NCI-H774 (cell line): Measurements from ENCODE around the gene HSCB.
"Not testable (repeated sequence)": the region's sequence is repeated elsewhere in the genome, so short reads cannot be mapped to it uniquely, and the experiment has no call there.

ENCODE experiments used
- DNase-seq: peaks from one replicate; lab custom pipeline; 2025; lab: John Stamatoyannopoulos, UW

The HSCB gene, protein sequence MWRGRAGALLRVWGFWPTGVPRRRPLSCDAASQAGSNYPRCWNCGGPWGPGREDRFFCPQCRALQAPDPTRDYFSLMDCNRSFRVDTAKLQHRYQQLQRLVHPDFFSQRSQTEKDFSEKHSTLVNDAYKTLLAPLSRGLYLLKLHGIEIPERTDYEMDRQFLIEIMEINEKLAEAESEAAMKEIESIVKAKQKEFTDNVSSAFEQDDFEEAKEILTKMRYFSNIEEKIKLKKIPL

DNA sequence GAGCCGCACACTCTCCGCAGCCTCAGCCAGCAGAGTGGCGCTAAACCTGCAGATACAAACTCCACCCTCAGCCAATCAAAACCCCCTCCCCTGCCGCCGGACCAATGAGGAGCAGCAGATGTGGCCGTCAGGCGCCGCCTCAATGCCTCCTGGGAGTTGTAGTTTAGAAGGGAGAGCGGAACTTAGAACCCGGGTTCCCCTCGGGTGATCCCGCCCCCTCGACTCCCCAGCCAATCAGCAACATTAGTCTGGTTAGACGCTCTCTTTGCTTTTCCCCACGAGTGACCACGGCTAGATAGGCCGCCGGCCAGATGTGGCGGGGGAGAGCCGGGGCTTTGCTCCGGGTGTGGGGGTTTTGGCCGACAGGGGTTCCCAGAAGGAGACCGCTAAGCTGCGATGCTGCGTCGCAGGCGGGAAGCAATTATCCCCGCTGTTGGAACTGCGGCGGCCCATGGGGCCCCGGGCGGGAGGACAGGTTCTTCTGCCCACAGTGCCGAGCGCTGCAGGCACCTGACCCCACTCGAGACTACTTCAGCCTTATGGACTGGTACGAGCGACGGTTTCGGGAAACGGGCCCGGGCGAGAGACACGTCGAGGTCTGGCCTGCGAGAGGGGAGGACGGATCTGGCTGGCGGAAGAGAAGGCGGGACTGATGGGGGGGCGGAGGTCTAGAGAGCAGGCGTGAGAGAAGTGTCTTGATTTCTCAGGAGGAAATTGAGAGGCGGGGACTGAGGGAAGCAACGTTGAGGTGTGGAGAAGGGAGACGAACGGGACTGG is at the start of gene HSCB, which contains the start of gene CHEK2:
Gene HSCB (plus strand): TSS at position 255 of the 777 bp plus-strand sequence. CDS start 57 bp downstream, at position 312.
Gene CHEK2 (minus strand): TSS at position 36 of the 777 bp plus-strand sequence. CDS start 7,099 bp downstream, outside the sequence.
- peak; percentile 85 for DNase-seq

DNA sequence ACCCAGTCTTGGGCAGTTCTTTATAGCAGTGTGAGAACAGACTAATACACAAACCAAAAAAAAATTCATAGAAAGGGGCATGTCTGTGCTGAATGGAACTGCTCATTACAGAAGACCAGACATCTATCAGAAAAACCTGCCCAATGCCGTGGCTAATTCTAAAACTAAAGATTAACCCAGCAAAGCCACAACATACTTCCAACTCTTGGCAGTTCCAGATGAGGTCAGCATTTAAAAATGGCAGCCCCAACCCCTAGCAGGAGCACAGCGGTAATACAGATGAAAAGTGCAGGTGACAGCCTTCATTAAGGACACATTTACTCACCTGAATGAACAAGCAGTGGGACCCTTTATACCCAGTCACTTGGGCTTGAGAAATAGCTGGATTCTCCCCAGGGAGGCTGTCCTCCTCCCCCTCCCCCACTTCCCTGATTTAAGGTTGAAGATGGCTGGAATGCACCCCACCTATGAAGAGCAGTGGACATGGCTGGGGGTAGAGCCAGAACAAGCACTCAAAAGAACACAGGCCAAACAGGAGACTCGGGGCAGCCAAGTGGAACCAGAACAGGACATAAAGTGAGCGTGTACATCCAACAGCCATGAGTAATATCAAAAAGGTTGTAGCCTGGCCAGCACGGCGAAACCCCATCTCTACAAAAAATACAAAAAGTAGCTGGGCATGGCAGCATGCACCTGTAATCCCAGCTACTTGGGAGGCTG is 48.6 kb upstream of the HSCB start:
- DNase-seq, result not testable (repeated sequence)

DNA sequence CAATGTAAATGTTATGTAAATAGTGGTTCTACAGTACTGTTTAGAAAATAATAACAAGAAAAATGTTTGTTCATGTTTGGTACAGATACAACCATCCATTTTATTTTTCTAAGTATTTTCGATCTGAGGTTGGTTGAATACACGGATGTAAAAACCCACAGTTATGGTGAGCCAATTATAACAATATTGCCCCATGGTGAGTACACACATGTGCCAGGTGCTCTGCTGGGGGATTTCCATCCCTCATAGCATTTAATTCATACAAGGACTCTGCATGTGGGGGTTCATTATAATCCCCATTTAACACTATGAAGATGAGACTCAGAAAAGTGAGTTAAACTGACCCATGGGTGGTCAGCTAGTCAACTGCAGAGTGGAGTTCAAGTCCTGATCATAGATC is 38.9 kb upstream of the HSCB start:
- no peak for DNase-seq

DNA sequence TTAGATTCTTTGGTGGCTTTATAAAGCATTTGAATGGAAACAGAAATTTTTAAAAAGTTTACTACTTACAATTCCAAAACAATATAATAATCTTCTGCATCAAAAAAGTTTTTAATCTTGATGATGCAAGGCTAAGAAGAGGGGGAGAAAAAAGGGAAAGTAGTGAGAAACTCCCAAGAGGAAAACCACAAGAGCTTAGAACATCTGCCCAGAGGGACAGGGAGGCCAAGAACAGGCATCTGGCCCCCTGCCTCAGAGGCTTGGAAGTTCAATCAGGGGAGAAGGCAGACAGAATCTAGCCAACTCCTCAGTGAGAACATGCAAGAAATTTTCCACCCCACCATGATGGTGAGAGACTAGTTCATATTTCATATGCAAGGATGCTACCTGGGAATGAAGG is 38.4 kb upstream of the HSCB start:
- no peak for DNase-seq

DNA sequence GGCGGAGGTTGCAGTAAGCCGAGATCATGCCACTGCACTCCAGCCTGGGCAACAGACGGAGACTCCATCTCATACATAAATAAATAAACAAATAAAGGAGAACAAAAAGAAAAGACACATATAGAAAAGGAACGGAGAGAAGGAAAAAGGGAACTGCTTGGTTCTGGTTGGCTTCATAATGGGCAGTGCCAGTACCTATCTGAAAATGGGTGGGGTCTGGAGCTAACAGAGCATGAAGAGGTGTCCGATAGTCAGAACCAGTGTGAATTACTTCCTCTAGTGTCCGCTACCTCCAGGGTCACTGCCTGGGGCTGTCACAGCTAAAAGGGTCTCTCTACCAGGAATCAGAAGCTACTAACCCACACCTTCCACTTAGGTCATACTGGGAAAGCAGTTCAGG is 35.0 kb upstream of the HSCB start:
- no peak for DNase-seq

DNA sequence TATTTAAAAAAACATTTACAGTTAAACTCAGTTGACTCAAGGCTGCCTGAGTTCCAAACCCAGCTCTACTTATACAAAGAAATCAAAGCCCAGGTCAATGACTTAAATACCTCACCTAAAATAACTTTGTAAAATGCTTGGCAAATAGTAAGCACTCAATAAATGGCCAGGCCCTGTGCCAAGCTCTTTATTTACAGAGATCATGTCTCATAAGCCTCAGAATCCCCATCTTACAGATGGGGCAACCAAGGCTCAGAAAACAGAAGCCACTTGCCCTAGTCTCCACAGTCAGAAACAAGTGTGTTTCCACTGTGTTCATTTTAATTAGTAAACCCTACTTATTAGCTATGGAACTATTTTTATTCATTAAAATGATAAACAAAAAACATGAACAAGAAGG is 31.7 kb upstream of the HSCB start:
- DNase-seq, result no peak

DNA sequence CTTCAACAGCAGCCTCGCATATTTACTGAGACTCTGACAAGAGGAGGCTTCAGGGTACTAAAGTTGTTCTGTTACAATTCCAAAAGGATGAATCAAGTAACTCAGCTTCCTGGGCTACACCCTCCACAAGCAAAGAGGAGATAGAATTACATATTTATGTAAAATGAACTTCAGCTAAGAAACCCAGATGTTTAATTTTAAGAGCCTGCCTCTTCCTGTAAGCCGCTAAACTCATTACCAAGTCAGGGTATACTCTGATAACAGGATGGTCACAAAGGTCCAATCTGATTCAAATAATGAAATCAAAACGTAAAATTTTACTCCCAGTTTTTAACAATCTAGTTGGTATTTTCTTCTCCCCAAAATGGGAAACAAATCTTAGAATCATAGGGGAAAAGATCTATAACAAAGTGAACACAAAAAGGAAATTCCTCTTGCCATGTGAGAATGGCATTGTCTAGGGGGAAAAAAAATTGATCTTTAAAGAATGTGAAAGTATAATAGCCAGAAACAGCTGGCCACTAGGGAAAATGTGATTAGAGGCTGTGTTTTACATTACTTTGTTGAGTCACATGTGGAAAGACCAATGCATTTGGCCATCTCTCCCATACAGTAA is 31.2 kb upstream of the HSCB start:
- DNase-seq, result no peak

DNA sequence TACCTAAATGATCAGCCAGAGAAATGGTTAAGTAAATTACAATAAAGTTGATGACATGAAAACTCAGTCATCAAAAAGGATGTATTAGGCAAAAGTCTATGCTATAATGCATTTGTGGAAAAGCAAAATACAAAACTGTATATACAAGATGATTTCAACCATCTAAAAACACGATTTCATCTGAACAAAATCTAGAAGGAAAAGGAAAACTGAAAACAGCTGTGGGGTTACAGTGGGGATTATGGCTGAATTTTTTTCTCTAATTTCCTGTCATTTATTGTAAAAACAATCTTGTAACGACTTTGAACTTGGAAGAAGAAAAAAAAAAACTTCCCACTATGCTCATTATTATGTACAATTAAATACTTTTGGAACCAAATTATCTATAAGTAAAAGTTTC is 30.5 kb upstream of the HSCB start:
- no peak for DNase-seq

DNA sequence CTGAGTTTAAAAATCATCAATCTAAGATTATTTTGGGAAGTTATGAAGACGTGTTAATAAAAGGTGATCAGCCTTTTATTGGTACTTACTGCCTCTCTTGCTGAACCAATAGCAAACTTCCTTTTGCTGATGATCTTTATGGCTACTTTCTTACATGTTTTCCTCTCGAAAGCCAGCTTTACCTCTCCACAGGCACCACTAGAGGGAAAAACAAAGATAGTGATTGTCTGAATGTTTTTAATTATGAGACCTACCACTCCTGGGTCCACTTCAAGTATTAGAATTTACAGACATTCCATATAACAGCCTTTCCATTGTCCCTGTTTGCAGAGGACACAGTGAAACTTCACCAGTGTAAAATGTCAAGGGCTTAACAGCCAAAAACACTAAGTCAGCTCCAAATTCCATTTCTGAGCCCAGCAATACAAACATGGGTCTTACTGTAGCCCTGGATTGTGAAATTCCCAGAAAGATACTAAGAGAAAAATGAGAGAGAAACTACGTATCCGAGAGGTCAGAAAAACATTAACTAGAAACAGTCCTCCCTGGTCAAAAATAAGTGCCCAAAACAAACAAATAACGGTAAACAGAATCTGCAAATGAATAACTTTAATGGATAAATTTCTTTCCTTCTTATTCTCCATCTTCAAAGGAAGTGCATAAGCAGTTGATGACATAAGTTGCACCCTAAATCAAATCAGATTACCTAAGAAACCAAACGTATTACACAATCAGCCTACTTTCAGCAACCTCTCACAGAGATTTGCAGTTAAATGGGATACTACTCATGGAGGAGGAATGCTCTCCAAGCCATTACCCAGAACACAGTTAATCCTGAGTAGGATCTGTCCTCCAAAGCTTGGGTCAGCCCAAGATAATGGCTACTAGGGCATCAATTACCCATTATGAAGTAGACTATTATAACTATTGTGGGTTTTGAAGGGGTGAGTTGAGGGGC is 29.7 kb upstream of the HSCB start:
- DNase-seq, result no peak

DNA sequence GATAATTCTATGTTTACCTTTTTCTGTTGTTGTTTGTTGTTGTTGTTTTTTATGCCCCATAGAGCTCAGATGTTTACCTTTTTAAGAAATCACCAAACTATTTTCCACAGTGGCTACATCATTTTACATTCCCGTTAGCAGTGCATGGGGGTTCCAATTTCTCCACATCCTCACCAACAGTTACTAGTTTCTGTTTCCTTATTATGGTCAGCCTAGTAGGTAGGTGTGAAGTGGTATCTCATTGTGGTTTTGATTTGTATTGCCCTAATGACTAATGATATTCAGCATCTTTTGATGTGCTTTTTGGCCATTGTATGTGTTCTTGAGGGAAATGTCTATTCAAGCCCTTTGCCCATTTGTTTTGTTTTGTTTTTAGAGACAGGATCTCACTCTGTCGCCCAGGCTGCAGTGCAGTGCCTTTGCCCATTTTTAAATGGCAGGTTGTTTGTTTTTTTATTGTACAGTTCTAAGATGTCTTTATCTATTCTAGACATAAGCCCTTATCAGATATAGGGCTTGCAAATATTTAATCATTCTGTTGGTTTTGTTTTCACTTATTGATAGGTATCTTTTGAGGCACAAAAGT is 27.7 kb upstream of the HSCB start:
- no peak for DNase-seq

DNA sequence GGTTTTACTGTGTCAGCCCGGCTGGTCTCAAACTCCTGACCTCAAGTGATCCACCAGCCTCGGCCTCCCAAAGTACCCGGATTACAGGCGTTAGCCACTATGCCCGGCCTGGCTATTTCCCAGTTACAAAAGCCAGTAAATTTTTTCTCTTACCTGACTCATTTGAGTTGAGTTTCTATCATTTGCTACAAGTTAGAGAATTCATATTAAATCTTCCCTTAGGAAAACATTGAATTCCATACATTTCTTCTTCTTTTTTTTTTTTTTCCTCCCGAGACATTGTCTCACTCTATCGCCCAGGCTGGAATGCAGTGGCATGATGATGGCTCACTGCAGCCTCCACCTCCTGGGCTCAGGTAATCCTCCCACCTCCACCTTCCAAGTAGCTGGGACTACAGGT is 26.2 kb upstream of the HSCB start:
- no peak for DNase-seq

DNA sequence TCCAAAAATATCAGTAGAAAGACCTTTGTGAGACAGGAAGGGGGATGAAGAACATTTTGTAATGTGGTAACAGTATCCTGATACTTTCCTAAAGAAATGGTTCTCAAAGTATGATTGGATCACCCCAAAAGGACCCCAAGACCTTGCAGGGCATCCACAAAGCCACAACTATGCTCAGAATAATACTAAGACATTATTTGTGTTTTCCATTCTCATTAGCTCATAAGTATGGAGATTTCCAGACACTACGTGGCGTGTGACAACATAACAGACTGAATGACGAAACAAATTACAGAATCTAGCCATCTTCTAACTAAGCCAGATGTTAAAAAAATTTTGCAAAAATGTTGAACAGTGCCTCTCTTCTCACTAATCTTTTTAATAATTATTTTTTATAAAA is 25.2 kb upstream of the HSCB start:
- no peak for DNase-seq

DNA sequence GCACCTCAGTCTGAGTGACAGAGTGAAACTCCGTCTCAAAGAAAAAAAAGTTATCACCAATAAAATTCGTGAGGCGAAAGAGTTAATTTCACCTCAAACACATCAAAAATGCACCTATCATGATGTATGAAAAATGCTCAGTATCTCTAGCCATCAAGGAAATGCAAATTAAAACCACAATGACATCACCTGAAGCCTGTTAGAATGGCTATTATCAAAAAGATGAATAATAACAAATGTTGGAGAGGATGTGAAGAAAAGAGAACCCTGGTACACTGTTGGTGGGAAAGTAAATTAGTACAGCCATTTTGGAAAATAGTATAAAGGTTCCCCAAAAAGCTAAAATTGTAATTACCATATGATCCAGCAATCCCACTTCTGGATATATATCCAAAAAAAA is 23.8 kb upstream of the HSCB start:
- DNase-seq, result no peak

DNA sequence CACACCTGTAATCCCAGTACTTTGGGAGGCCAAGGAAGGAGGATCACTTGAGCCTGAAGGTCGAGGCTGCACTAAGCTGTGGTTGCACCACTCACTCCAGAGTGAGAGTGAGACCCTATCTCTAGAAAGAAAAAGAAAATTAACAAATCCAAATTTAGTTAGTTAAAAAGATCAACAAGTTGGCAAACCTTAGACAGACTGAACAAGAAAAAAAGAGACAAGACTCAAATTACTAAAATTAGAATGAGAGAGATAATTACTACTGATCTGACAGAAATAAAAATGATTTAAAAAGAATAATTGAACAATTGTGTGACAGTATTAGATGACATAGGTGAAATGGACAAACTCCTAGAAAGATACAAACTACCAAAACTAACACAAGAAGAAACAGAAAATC is 13.8 kb upstream of the HSCB start:
- no peak for DNase-seq

DNA sequence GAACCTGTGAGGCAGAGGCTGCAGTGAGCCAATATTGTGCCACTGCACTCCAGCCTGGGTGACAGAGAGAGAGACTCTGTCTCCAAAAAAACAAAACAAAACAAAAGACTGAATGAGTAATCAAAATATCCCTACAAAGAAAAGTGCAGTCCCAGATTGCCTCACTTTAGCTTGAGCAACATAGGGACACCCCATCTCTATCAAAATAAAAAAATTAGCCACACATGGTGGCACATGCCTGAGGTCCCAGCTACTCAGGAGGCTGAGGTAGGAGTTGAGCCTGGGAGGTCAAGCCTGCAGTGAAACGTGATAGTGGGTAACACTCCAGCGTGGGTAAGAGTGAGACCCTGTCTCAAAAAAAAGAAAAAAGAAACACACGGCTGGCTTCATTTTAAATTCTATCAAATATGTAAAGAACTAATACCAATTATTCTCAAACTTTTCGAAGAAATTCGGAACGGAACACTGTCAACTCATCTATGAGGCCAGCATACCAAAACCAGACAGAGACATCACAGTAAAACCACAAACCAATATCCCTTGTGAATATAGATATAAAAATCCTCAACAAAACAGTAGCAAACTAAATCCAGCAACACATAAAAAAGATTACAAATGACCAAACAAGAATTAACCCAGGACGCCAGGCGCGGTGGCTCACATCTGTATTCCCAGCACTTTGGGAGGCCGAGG is 13.1 kb upstream of the HSCB start:
- no peak for DNase-seq

DNA sequence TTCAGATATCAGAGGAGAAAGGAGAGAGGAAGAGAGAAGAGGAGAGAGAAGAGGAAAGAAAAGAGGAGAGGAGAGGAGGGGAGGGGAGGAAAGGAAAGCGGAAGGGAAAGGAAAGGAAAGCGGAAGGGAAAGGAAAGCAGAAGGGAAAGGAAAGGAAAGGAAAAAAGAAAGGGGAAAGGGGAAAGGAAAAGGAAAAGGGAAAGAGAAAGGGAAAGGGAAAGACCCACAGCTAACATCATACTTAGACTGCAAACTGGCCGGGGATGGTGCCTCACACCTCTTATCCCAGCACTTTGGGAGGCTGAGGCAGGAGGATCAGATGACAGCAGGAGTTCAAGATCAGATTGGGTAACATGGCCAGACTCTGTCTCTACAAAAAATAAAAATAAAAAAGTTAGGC is 11.7 kb upstream of the HSCB start:
- no peak for DNase-seq

DNA sequence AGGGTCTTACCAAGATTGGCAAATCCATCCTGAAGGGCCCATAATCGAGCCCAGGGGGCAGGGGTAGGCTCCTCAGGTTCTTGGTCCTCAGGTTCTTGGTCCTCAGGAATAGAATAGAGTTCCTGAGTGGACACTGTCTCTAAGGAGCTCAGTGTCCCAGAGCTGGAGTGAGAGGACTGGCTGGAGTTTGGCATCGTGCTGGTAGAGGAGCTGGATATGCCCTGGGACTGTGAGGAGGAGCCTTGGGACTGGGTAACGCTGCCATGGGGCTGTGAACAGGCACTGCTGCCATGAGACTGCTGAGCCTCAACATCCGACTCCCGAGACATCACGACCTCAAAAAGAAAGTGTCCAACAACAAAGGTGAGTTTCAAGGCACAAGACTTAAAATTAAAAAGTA is 7.4 kb upstream of the HSCB start:
- no peak for DNase-seq

DNA sequence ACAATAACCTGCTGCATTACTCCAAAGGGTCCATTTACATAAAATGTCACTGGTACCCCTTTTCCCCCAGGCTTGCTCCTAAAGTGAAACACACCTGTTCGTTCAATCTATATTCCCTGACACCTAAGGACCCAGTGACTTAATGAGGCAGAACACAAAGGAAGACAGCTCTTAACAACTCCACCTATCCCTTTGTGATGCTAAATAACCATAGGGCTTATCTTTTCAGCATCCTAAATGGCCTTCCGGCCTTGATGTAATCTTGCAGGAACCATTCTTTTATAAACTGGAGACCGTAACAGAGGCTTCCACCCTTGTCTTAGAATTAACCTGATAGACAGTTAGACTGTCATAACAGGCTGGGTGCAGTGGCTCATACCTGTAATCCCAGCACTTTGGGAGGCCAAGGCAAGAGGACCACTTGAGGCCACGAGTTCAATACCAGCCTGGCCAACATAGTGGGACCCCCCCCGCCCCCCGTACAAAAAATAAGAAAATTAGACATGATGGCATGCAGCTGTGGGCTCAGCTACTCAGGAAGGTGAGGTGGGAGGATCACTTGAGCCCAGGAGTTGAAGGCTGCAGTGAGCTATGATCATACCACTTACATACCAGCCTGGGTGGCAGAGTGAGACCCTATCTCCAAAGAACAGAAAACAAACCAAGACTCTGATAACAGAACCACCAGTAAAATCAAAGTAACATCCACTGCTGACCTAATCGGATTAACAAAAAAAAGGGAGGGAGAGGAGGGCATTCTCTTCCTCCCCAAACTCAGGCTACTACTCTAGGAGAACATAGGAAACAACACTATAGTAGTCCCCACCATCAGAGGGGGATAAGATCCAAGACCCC is 5.3 kb upstream of the HSCB start:
- no peak for DNase-seq

DNA sequence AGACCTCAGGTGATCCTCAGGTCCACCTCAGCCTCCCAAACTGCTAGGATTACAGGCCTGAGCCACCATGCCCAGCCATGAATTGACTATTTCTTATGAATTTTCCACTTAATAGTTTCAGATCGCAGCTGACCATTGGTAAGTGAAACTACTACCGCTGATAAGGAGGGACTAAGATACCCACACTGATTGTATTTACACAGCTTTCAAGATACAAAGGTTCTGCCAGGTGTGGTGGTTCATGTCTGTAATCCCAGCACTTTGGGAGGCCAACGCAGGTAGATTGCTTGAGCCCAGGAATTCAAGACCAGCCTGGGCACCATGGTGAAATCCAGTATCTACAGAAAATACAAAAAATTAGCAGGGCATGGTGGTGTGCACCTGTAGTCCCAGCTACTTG is 4.1 kb upstream of the HSCB start:
- no peak for DNase-seq
